ENCODE data around the gene IFRD1. TPM values are rescaled to one million over a fixed set of nuclear protein-coding genes. Genes with fewer than 3 reads are reported as not detected.

Gene IFRD1
- total and polyA plus RNA-seq, 2 experiments from 2014 or later: 69.9 to 114 TPM

DNA sequence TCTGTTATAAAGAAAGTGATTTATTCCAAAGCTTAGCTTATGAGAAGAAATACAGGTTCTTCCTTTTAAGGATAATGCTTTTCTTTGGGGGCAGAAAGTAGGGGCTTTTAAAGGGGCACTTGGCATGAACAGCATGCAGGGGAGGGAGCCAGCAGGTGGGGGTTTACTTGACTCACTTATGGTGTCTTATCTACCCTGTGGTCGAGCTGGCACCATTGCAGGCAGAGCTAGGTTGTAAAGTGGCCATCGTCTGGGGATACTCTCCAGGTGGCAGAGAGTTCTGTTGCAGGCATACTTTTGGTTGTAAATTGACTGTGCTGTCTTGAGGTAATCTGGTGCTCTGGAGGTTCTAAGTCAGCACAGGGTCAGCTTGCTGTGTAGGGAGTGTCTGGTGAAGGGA is 26.3 kb upstream of the IFRD1 start:
- DNase-seq (ENCODE audit: low spot score): no peak
- H3K79me2 ChIP-seq: no peaks in the 10 kb centered on the region
- WGBS (ENCODE audit: low lambda C conversion rate, missing lambda C conversion rate): 75% methylated on average over 2 of the region's 2 CpGs
- H3K9me2 ChIP-seq (replicated peaks; ENCODE audit: insufficient read depth): no peaks in the 10 kb centered on the region
- no peak overlapping the region for H2AFZ ChIP-seq
- H3K4me1 ChIP-seq (ENCODE audit: insufficient read depth): peaks cover 6% of the 10 kb centered on the region
- no peaks in the 10 kb centered on the region for H3K9me3 ChIP-seq (ENCODE audit: low read depth)
- no peak overlapping the region for H3K4me2 ChIP-seq
- H3K4me3 ChIP-seq: no peak overlapping the region
- H3K27me3 ChIP-seq: no peaks in the 10 kb centered on the region
- no peak overlapping the region for H3K27ac ChIP-seq
- no peaks in the 10 kb centered on the region for H4K20me1 ChIP-seq (ENCODE audit: insufficient read depth, poor library complexity, severe bottlenecking)
- no peaks in the 10 kb centered on the region for H3K36me3 ChIP-seq (replicated peaks; ENCODE audit: insufficient read depth, low read depth)
- TF ChIP-seq EZH2 (IDR thresholded peaks at IDR 0.05; ENCODE audit: borderline replicate concordance) (no peak), EZH2phosphoT487 (IDR thresholded peaks at IDR 0.05; ENCODE audit: low read depth, severe bottlenecking, unreplicated experiment) (no peak)
- TF ChIP-seq, protein P1, sequence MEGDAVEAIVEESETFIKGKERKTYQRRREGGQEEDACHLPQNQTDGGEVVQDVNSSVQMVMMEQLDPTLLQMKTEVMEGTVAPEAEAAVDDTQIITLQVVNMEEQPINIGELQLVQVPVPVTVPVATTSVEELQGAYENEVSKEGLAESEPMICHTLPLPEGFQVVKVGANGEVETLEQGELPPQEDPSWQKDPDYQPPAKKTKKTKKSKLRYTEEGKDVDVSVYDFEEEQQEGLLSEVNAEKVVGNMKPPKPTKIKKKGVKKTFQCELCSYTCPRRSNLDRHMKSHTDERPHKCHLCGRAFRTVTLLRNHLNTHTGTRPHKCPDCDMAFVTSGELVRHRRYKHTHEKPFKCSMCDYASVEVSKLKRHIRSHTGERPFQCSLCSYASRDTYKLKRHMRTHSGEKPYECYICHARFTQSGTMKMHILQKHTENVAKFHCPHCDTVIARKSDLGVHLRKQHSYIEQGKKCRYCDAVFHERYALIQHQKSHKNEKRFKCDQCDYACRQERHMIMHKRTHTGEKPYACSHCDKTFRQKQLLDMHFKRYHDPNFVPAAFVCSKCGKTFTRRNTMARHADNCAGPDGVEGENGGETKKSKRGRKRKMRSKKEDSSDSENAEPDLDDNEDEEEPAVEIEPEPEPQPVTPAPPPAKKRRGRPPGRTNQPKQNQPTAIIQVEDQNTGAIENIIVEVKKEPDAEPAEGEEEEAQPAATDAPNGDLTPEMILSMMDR (IDR thresholded peaks at IDR 0.05; ENCODE audit: poor library complexity): no peak

- DNase-seq (ENCODE audit: low spot score): no peak
- TF ChIP-seq, protein P1 (IDR thresholded peaks at IDR 0.05; ENCODE audit: poor library complexity): no peak
- TF ChIP-seq EZH2phosphoT487 (IDR thresholded peaks at IDR 0.05; ENCODE audit: low read depth, severe bottlenecking, unreplicated experiment): no peak
- H3K4me1 ChIP-seq (ENCODE audit: insufficient read depth): peaks cover 6% of the 10 kb centered on the region
- no peaks in the 10 kb centered on the region for H4K20me1 ChIP-seq (ENCODE audit: insufficient read depth, poor library complexity, severe bottlenecking)
- H3K79me2 ChIP-seq: no peaks in the 10 kb centered on the region
- no peaks in the 10 kb centered on the region for H3K36me3 ChIP-seq (replicated peaks; ENCODE audit: insufficient read depth, low read depth)
- no peak overlapping the region for H2AFZ ChIP-seq
- no peaks in the 10 kb centered on the region for H3K27me3 ChIP-seq
- H3K27ac ChIP-seq: no peak overlapping the region
- H3K9me2 ChIP-seq (replicated peaks; ENCODE audit: insufficient read depth): no peaks in the 10 kb centered on the region
- H3K4me3 ChIP-seq: no peak overlapping the region
- H3K4me2 ChIP-seq: no peak overlapping the region
- no peaks in the 10 kb centered on the region for H3K9me3 ChIP-seq (ENCODE audit: low read depth)
- 93% methylated on average over 1 of the region's 1 CpG for WGBS (ENCODE audit: low lambda C conversion rate, missing lambda C conversion rate)
Observed at GRCh38 chr7:112427984-112428383, 22.3 kb upstream of the IFRD1 start.

DNA sequence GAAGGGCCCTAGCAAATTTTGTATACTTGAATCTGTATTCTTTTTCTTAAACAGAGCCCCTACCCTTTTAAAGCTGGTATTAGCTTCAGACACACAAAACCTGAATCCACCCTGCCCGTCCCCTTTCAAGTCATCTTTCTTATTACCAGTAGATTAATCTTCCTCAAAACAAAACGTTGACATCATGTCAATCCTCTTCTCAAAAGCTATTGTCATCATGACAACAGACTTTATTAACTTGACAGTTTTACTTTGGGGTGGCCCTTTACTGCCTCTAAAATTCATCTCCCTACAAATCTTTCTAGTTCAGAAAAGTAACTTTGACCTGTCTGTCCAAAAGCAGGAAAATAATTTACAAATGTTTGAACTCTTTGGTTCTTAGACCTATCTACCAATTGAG is 21.5 kb upstream of the IFRD1 start:
- H3K4me3 ChIP-seq: no peak overlapping the region
- no peaks in the 10 kb centered on the region for H3K9me3 ChIP-seq (ENCODE audit: low read depth)
- TF ChIP-seq EZH2 (IDR thresholded peaks at IDR 0.05; ENCODE audit: borderline replicate concordance): no peak
- TF ChIP-seq, protein P1 (IDR thresholded peaks at IDR 0.05; ENCODE audit: poor library complexity): no peak
- TF ChIP-seq EZH2phosphoT487 (IDR thresholded peaks at IDR 0.05; ENCODE audit: low read depth, severe bottlenecking, unreplicated experiment): no peak
- 71% methylated on average over 2 of the region's 2 CpGs for WGBS (ENCODE audit: low lambda C conversion rate, missing lambda C conversion rate)
- H3K27ac ChIP-seq: no peak overlapping the region
- H3K4me2 ChIP-seq: no peak overlapping the region
- H3K27me3 ChIP-seq: no peaks in the 10 kb centered on the region
- H3K4me1 ChIP-seq (ENCODE audit: insufficient read depth): no peaks in the 10 kb centered on the region
- no peaks in the 10 kb centered on the region for H3K9me2 ChIP-seq (replicated peaks; ENCODE audit: insufficient read depth)
- DNase-seq (ENCODE audit: low spot score): no peak
- H3K36me3 ChIP-seq (replicated peaks; ENCODE audit: insufficient read depth, low read depth): no peaks in the 10 kb centered on the region
- H3K79me2 ChIP-seq: no peaks in the 10 kb centered on the region
- no peaks in the 10 kb centered on the region for H4K20me1 ChIP-seq (ENCODE audit: insufficient read depth, poor library complexity, severe bottlenecking)
- H2AFZ ChIP-seq: no peak overlapping the region

GRCh38 chr7:112430649-112431048 is 19.6 kb upstream of the IFRD1 start:
- no peak overlapping the region for H3K27ac ChIP-seq
- H3K27me3 ChIP-seq: no peaks in the 10 kb centered on the region
- H3K79me2 ChIP-seq: no peaks in the 10 kb centered on the region
- no peaks in the 10 kb centered on the region for H3K9me3 ChIP-seq (ENCODE audit: low read depth)
- no peaks in the 10 kb centered on the region for H3K9me2 ChIP-seq (replicated peaks; ENCODE audit: insufficient read depth)
- TF ChIP-seq EZH2 (IDR thresholded peaks at IDR 0.05; ENCODE audit: borderline replicate concordance): no peak
- TF ChIP-seq EZH2phosphoT487 (IDR thresholded peaks at IDR 0.05; ENCODE audit: low read depth, severe bottlenecking, unreplicated experiment): no peak
- TF ChIP-seq, protein P1 (IDR thresholded peaks at IDR 0.05; ENCODE audit: poor library complexity): no peak
- no peak overlapping the region for H3K4me2 ChIP-seq
- no peak for DNase-seq (ENCODE audit: low spot score)
- H4K20me1 ChIP-seq (ENCODE audit: insufficient read depth, poor library complexity, severe bottlenecking): no peaks in the 10 kb centered on the region
- H3K4me3 ChIP-seq: no peak overlapping the region
- no peaks in the 10 kb centered on the region for H3K36me3 ChIP-seq (replicated peaks; ENCODE audit: insufficient read depth, low read depth)
- no peak overlapping the region for H2AFZ ChIP-seq
- 74% methylated on average over 2 of the region's 2 CpGs for WGBS (ENCODE audit: low lambda C conversion rate, missing lambda C conversion rate)
- no peaks in the 10 kb centered on the region for H3K4me1 ChIP-seq (ENCODE audit: insufficient read depth)

All from hepatocyte (in vitro differentiated cells).